GM12878 (cell line): ENCODE measurements around the gene RBAK. TPM values are rescaled to one million over a fixed set of nuclear protein-coding genes. Genes with fewer than 3 reads are reported as not detected.

Experiments
- CBFB ChIP-seq: IDR thresholded peaks from 2 replicates; pipeline ENCODE4 v1.6.1; 2016; ENCODE audit warnings: antibody characterized with exemption, low read depth
- CHD2 ChIP-seq: IDR thresholded peaks from 2 replicates; pipeline ENCODE4 v1.6.1; 2011; ENCODE audit warnings: low read depth, low read length, improper control_type of control experiment, borderline replicate concordance
- FOXK2 ChIP-seq: fragments of 450-650 bp; IDR thresholded peaks from 2 replicates; pipeline ENCODE4 v1.6.1; 2017; ENCODE audit warnings: mild to moderate bottlenecking, moderate library complexity
- HSF1 ChIP-seq: fragments of 150-350 bp; IDR thresholded peaks from 2 replicates; pipeline ENCODE4 v1.6.1; 2014; ENCODE audit warnings: mild to moderate bottlenecking, low read depth, low read length
- IKZF1 ChIP-seq: fragments of 450-650 bp; conservative IDR thresholded peaks from 2 replicates; pipeline ENCODE4 v1.6.1; 2017; ENCODE audit warnings: antibody characterized with exemption, mild to moderate bottlenecking
- IRF3 ChIP-seq: fragments of 450-650 bp; IDR thresholded peaks from 2 replicates; pipeline ENCODE4 v1.6.1; 2014; ENCODE audit warnings: mild to moderate bottlenecking
- IRF5 ChIP-seq: fragments of 450-650 bp; IDR thresholded peaks from 2 replicates; pipeline ENCODE4 v1.6.1; 2017; ENCODE audit warnings: borderline replicate concordance
- MYC ChIP-seq: IDR thresholded peaks from 2 replicates; pipeline ENCODE4 v1.6.1; 2011; ENCODE audit warnings: mild to moderate bottlenecking, low read length, moderate library complexity, inconsistent platforms; ENCODE audit not compliant: insufficient read depth, insufficient replicate concordance, insufficient read length, severe bottlenecking
- NFXL1 ChIP-seq: fragments of 450-650 bp; IDR thresholded peaks from 2 replicates; pipeline ENCODE4 v1.6.1; 2017; ENCODE audit warnings: antibody characterized with exemption, mild to moderate bottlenecking, borderline replicate concordance
- NFYA ChIP-seq: IDR thresholded peaks from 2 replicates; pipeline ENCODE4 v1.6.1; 2011; ENCODE audit warnings: low read depth, mild to moderate bottlenecking, low read length, improper control_type of control experiment, borderline replicate concordance
- NRF1 ChIP-seq: conservative IDR thresholded peaks from 2 replicates; pipeline ENCODE4 v1.6.1; 2011; ENCODE audit warnings: mild to moderate bottlenecking, low read depth, low read length, improper control_type of control experiment
- PKNOX1 ChIP-seq: fragments of 450-650 bp; IDR thresholded peaks from 2 replicates; pipeline ENCODE4 v1.6.1; 2016; ENCODE audit warnings: mild to moderate bottlenecking
- PML ChIP-seq: IDR thresholded peaks from 2 replicates; pipeline ENCODE4 v1.6.1; 2012; ENCODE audit warnings: low read length, inconsistent platforms
- RCOR1 ChIP-seq: conservative IDR thresholded peaks from 2 replicates; pipeline ENCODE4 v1.6.1; 2012; ENCODE audit warnings: low read depth, low read length, improper control_type of control experiment
- RELB ChIP-seq: fragments of 450-650 bp; IDR thresholded peaks from 2 replicates; pipeline ENCODE4 v1.6.1; 2017; ENCODE audit warnings: low read depth, mild to moderate bottlenecking, moderate library complexity
- SMC3 ChIP-seq: IDR thresholded peaks from 2 replicates; pipeline ENCODE4 v1.6.1; 2011; ENCODE audit warnings: low read length, improper control_type of control experiment, borderline replicate concordance
- SREBF1 ChIP-seq: IDR thresholded peaks from 2 replicates; pipeline ENCODE4 v1.6.1; 2012; ENCODE audit warnings: mild to moderate bottlenecking, low read length
- TCF12 ChIP-seq: IDR thresholded peaks from 2 replicates; pipeline ENCODE4 v1.6.1; 2011; ENCODE audit warnings: low read depth, mild to moderate bottlenecking, low read length
- YY1 ChIP-seq: IDR thresholded peaks from 2 replicates; pipeline ENCODE4 v1.6.1; 2011; ENCODE audit warnings: low read depth, mild to moderate bottlenecking, low read length
- ZBED1 ChIP-seq: IDR thresholded peaks from 2 replicates; pipeline ENCODE4 v1.6.1; 2016; ENCODE audit warnings: borderline replicate concordance
- polyA plus RNA-seq, 11 experiments: library from polyadenylated mRNA; depleted of rRNA in 4 of 11; unstranded in 6 of 11; stranded (reverse) in 5 of 11; fragments of >200 nt; fragmentation: Nextera tagmentation in 4 of 11; fragmentation: Illumina TruSeq in 1 of 11; extraction: Ambion mirVana in 4 of 11; extraction: Trizol in 1 of 11; gene quantifications; 1 replicate in 1 of 11; 2 replicates in 10 of 11; pipeline versions ENCODE4 v1.2.1 to v1.2.3, GENCODE V29; 2011 to 2016; ENCODE audit warnings: inconsistent platforms in 2 of 11, missing spikeins in 2 of 11, low read depth in 1 of 11
- total RNA-seq, 4 experiments: library from RNA; depleted of rRNA in 3 of 4; stranded (reverse); fragments of >200 nt in 3 of 4; fragmentation: Illumina TruSeq in 1 of 4; extraction: Trizol in 1 of 4; gene quantifications; 2 replicates each; pipeline versions ENCODE4 v1.2.1 to v1.2.3, GENCODE V29; 2013 to 2021

RBAK gene
- total and polyA plus RNA-seq, 10 of the 15 experiments (the other 5 are each of a cell fraction or from before 2014, with no cell fraction given), result 1.9 to 10.2 (median 5.9) TPM

GRCh38 chr7:5045558-5046396 is at the start of gene RBAK (continued):
- TF ChIP-seq HSF1 (no peak), YY1 (0 out of 2 replicates have a peak, but pooled peaks have one; percentile 48), TCF12 (peak; percentile 57), ZBED1 (no peak), SREBF1 (no peak), MYC (no peak), CBFB (no peak), CHD2 (peak; percentile 75; the same call in 1 of the 2 replicates), IRF3 (peak; percentile 81), NRF1 (peak; percentile 92), PML (no peak), PKNOX1 (no peak), NFXL1 (no peak), SMC3 (no peak), NFYA (no peak), IKZF1 (peak; percentile 99), RCOR1 (no peak), FOXK2 (no peak), IRF5 (no peak), RELB (peak; percentile 81)
